HG02852 (cell line): ENCODE results near the gene CDH22.

ENCODE experiments used
- ATAC-seq: cut with Tn5 transposase; IDR thresholded peaks from one replicate; pipeline ENCODE4 v1.9.1; 2021; ENCODE audit warnings: mild to moderate bottlenecking, moderate library complexity; ENCODE audit not compliant: unreplicated experiment

Gene CDH22

DNA sequence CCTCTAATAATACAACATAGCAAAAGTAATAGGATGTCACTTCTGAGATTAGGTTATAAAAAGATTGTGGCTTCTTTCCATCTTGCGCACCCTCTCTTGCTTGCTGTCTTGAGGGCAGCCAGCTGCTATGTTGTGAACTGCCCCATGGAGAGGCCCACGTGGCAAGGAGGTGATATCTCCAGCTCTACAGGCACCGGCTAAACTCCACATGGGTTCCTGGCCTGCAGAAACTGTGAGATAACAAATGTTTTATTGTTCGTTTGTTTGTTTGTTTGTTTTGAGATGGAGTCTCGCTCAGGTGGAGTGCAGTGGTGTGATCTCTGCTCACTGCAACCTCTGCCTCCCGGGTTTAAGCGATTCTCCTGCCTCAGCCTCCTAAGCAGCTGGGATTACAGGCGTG is 152.2 kb downstream of the CDH22 start:
- ATAC-seq: no peak

DNA sequence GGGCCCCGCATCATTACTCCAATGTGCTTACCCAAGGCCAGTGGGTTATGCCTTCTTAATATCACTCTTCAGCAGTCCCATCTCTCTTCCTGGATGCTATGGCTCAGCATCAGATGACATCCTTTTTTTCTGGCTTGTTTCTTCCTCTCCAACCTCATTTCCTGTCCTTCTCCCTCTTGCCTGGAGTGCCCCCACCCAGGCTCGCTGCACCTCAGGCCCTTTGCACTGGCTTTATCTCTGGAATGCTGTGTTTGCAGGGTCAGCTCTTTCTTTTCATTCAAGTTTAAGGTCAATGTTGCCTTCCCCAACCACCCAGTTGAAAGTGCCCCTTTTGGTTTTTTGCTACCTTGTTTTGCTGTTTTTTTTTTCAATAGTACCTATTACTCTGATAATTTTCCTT is 153.5 kb downstream of the CDH22 start:
- no peak for ATAC-seq

DNA sequence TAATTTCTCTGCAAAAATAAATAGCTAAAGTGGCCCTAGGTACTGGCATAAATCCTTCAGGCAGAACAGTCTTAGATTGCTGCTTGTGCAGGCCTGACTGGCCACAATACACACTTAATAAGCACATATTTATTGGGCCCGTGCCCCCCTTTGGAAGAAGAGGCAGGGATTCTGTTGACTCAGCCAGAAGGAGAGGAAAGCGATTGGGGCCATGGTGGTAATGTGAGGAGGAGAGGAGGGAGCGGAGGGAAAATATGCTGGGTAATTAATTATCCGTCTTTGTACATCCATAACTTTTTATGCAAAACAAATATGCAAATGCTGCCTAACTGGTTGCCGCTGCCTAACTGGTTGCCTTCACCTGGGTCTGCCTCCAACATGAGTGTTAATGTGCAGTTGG is 154.0 kb downstream of the CDH22 start:
- no peak for ATAC-seq

DNA sequence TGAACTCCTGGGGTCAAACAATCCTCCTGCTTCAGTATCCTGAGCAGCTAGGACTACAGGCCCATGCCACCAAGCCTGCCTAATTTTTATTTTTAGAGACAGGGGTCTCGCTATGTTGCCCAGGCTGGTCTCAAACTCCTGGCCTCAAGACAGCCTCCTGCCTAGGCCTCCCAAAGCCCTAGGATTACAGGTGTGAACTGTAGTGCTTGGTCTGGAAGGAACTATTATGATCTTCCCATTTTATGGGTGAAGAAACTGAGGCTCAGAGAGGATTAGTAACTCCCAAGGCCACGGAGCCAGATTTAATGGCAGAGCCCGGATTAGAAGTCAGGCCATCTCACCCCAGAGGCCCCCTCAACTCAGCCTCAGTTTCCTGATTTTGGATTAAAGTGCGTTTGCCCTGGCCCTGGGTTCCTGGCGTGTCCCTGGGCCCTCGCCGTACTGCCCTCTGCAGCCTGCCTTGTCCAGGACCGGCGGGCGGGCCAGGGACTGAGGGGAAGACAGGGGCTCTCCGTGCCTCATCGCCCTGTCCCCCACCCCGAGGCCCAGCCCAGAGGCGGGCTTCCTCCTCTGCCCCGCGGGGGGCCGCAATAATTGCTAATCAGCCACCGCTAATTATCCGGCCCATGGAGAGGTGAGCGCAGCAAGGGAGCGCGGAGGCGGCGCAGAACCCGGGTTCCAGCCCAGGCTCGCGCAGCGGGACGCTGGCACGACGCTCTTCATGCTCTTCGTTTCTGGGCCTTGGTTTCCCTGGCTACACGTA is 155.3 kb downstream of the CDH22 start:
- no peak for ATAC-seq

DNA sequence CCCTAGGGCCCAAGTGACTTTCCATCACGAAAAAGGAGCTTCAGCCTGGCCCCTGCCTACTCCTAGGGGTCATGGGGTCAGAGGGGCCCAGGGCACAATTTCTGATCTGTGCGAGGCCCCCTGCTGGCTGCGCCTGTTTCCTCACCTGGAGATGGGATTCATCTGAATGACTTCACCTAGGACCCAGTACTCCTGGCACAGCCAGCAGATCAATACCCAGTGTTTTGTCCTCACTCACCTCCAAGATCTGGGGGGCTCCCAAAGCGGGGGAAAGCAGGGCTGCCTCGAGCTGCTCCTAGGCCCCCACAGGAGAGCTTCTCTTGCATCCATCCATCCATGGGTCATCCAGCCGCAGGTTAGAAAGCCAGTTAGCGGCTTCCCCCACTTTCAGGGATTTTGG is 156.4 kb downstream of the CDH22 start:
- no peak for ATAC-seq

DNA sequence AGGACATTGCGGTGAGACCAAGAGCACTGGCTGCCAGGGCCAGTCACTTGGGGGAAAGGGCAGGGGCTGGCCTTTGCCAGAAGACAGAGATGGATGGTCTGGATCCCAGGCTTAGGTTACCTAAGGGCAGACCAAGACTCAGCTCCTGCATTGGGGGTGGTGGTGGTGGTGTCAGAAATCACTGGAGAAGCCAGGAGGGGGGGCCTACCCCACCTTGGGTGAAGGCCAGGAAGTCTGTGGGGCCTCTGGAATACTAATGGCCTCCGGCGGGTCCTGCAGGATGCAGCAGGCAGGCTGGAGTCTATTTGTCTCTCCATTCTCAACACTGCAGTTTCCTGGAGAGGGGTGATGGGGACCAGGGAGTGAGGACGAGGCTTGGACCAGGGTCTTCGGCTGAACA is 157.4 kb downstream of the CDH22 start:
- ATAC-seq: no peak

DNA sequence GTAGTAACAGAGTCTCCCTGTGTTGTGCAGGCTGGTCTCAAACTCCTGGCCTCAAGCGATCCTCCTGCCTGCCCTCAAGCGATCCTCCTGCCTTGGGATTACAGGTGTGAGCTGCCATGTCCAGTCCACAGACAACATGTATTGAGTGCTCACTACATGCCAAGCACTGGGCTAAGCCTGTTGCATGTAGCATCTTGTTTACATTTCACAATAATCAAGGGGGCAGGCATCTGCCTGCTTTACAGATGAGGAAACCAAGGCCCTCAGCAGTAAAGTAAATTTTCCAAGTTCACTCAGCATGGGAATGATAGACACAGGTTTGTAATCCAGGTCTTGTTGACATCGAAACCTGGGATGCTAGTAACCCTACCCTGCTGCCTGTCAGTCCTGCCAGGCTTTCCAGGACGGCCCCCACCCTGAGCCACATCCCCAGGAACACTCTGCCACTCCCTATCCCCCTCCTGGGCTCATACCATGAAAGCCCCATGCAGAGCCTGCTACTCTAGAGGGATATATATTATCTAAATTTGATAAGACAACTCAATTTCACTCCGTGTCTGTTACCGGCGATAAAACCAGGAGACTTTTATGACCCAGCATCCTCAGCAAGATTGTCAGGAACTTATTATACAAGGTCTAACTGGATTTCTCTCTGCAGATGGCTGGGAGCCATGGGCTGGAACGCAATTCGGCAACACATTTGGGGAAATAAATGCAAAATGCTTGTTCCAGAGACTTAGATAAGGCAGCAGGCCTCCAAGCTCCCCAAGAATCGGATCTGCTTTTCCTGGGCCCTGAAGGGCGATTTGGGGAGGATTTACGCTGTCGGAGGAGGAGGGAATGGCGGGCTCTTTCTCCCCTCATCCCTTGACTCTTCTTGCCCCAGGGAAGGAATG is 159.7 kb downstream of the CDH22 start:
- no peak for ATAC-seq

DNA sequence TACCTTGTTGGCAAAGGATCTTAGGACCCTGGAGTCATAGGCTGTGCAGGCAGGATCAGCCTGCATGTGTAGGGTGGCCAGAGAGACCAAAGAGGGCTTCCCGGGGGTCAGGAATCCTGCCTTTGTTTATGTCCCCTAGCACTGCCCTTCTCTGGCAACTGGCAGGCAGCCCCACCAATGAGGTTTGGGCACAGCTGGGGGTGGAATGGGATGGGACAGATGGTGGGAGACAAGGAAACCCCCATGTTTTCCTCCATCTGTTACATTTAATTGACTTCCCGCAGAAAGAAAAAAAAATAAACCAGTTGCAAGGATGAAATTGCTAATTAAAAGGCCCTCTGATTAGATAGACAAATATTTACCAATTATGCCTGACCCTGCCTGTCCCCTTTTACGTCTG is 162.6 kb downstream of the CDH22 start:
- no peak for ATAC-seq

DNA sequence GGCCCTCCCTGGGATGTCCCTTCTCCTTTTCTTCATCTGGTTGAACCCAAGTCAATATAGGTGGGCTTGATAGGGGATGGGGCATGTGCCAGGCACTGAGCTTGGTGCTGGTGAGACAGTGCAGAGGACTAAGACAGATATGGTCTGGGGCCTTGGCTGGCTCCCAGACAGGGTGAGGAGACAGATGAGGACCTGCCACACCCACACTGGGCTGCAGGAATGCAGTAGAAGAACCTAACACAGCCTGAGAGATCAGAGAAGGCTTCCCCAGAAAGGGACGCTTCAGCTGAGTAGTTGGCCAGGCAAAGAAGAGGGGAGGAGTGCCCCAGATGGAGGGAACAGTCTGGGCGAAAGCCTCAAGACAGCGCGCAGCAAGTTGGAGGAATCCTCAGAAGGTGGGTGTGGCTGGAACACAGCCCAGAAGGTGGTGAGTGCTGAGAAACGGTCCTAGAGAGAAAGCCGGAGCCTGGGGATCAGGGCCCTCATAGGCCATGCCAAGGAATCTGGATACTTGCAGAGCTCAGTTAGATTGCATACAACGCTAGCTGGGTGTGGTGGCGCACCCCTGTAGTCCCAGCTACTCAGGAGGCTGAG is 163.8 kb downstream of the CDH22 start:
- ATAC-seq: no peak

DNA sequence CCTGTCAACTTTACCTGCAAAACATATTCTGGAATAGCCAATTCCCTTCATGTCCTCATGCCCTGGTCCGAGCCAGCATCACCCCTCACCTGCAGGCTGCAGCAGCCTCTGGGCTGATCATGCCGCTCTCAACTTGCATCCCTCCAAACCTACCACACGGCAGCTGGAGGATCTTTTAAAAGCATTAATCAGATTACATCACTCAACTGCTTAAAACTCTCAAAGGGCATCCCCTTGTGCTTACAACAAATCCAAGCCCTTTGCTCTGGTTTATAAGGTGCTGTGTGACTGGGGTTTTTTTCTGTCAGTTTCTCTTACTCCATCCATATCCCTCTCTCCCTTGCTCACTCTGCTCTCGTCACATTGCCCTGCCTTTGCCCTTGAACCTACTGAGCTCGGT is 166.2 kb downstream of the CDH22 start:
- ATAC-seq: no peak

DNA sequence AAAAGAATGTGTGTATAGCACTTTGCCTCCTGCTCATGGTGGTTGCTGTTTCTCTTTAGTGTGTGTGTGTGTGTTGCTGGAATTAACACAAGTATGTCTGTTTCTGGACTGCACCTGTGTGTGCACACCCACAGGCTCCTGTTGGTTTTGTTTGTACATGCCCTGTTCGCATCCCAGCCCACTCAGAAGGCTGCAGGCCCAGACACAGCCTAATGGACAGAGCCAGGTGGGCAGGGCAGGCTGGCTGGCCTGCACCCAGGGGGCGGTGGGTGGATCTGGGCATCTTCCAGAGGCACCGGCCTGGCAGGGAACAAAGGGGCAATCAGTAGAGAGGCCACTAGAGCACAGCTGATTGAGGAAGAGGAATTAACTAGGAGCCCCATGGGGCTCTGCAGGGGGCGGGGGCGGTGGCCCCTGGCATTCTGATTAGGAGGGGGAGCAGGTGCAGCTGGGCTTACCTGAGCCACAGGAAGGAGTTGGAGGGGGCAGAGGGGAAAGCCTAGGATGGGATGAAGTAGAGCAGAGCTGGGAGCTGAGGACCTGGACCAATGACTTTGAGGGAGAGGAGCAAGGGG is 168.3 kb downstream of the CDH22 start:
- no peak for ATAC-seq

DNA sequence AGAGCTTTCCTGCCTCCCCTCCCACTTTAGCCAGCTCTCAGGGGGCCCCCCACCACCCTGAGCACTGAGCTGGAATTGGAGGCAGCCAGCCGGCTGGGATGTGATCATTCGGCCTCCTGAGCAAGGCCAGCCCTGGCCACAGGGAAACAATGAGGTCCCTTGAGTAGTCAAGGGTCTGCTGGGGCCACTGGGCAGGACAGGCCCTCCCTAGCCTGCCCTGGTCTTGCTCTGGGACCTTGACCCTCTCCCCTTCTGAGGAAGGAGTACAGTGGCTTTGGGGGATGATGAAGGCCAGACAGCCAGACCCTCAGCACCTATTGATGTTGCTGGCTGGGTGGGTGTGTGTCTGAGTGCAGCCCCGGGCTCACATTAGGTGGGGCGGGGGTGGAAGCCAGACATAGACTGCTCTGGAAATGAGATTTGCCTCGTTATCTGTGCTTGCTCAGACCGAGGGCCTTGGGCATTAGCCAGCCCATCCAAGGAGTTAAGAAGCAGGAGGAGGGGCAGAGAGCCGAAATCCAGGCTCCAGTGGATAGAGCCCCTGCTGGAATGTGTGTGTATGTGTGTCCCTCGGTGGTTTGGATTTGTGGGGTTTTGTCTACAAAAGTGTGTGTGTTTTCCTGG is 168.9 kb downstream of the CDH22 start:
- ATAC-seq: no peak

DNA sequence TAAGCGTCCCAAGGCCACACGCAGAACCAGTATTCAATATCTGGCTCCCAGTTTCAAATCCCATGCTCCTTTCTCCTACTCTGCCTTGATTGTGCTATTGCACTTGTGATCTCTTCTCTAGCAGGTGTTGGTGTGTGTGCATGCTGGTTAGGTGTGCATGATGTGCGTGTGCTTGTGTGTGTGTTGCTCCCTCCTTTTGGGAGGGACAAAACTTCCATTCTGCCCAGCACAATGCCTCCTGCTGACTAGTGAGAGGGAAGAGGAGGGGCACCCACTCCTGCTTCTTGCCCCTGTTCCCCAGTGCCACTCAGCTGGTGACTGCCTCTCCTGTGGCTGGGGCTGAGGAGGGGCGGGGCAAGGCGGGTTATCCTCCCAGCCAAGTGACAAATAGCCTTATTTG is 170.5 kb downstream of the CDH22 start:
- no peak for ATAC-seq

DNA sequence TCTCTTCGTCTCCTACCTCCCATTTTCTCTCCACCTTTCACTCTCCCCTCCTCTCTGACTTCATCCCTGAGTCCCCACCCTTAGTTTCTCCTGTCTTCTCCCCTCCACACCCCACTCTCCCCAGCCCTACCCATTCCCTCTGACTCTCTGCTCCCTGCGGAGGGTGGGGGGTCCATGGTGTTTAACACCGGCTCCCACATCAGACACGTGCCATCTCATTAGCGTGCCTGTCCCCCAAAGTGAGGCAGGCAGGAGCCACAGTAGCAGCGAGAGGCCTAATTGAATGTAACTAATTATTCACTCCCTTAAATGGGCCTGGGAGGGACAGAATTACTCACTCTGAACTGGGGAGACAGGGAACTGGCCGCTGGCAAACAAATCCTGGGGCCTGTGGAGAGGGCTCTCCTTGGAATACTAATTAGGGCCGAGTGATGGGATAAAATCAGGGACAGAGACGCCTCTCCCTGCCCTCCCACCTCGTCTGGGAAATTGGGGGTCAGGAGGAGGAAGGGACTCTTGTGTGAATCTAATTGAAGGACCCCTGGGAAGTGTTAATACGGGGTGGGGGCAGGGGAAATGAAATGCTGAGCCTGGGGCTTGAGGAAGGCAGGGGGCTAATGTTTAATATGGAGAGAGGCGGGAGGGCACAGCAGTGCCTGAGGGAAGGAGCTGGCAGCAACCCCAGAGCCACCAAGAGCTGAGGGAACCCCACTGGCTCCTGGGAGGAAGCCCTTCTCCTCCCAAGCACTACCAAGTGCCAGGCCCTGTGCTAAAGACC is 172.3 kb downstream of the CDH22 start:
- no peak for ATAC-seq

DNA sequence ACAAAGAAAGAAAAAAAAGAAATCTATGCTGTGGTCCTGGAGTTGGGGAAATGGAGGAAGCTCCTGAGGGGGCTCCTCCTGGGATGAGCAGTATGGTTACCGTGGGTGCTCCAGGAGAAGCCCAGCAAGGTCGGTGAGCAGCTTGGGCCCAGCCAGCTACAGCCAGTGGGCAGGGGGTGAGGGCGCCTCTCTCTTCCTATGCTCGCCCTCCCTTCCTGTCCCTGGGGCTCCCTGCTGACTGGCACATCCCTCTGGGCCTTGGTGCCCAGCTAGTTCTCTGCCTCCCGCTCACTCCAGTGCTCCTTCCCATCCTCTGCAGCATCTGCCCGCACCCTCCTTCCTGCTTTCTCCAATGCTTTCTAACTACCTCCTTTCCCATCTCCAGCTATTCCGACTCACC is 173.6 kb downstream of the CDH22 start:
- no peak for ATAC-seq

DNA sequence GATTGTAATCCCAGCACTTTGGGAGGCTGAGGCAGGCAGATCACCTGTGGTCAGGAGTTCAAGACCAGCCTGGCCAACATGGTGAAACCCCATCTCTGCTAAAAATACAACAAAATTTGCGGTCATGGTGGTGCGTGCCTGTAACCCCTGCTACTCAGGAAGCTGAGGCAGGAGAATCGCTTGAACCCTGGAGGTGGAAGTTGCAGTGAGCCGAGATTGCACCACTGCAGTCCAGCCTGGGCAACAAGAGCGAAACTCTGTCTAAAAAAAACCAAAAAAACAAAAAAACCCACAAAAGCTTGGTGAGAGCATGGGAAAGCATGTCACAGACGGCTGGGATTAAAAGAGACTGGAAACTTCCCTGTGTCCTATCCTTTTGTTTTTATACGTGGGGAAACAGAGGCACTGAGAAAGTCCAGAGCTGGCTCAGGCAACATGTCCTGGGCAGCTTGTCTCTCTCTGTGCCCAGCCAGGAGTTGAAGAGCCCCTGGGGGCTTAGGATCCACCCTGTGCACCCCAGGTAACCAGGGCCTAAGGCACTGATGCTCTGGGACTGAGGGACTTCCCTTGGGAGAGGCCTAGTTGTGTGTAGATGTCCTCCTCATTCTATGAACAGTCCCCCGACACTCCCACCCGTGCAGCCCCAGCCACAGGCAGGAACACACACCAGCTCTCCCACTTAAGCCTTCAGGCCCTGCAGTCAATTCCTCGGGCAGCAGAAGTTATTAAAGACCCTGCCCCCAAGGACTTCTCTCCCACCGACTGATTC is 174.2 kb downstream of the CDH22 start:
- ATAC-seq: no peak

DNA sequence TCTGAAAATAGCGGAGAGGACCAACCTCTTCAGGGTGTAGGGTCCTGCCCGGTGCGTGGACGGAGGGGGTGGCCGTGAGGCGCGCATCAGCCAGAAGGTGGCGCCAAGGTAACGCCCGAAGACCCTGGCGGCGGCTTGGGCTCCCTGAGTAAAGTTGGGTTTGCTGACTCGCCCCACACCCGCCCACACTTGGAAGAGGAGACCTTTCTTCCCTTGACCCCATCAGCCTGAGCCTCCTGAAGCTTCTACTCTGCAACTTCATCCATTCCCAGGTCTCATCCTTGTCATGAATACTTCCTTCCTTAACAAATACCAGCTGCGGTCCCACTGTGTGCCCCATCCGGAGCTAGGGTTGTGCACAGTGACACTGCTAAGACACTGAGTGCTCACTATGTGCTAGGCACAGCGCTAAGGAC is 175.6 kb downstream of the CDH22 start:
- no peak for ATAC-seq

DNA sequence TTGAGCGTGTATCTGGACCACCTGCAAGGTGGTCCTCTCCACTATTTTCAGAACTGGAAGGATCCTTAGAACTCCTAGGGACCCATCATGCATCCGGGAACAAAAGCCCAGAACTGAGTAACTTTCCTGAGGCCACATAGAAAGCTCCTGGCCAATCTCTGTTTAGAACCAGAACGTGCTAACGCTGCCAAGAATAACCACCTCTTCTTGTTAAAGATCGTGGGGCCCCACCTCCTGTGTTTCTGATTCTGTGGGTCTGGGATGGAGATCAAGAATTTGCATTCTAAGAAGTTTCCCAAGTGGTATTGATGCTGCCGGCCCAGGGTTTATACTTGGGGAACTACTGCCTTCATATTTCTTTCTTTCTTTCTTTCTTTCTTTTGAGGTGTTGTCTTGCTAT is 176.9 kb downstream of the CDH22 start:
- ATAC-seq: no peak

DNA sequence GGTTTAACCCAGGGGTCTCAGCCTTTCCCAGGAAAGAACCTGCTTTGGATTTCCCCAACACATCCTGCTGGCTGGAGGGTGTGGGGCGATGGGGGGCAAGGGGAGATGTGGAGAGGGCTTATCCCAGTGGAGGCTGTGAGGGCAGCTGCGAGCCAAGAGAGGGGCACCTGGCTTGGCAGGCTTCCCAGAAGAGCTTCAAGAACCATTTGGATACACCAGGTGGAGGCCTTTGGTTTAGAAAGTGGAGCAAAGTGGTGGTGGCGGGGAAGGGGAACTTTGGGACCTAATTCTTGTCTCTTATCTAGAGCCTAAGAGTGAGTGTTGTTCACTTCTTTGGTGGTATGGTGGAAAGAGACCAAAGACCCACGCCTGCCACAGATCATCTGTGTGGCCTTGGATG is 177.8 kb downstream of the CDH22 start:
- ATAC-seq: no peak
